Measurements from ENCODE around the gene PBRM1. TPM values are rescaled to one million over a fixed set of nuclear protein-coding genes. Genes with fewer than 3 reads are reported as not detected.

PBRM1 gene
- total RNA-seq, 1 experiment from 2014 or later = 40.0 TPM

- intact Hi-C loops (cut with micrococcal nuclease) = no loop called here
- Histone ChIP-seq H2AFZ (ENCODE audit: low read depth, low read length, poor library complexity, severe bottlenecking) (no peak overlapping the region), H3K27ac (ENCODE audit: low read depth, low read length) (no peak overlapping the region), H3K4me3 (replicated peaks in 1 of 2; ENCODE audit: low read depth in 1 of 2, low read length in 2 of 2) (no peak overlapping the region), H3K9me2 (ENCODE audit: insufficient read depth) (no peaks in the 10 kb centered on the region), H4K20me1 (ENCODE audit: insufficient read depth) (no peaks in the 10 kb centered on the region), H3K4me1 (ENCODE audit: control insufficient read depth in 1 of 2, insufficient read depth in 2 of 2, low read length in 2 of 2) (no peaks in the 10 kb centered on the region), H3K9me3 (ENCODE audit: control insufficient read depth in 1 of 2, insufficient read depth in 1 of 2, low read depth in 1 of 2, low read length in 2 of 2) (no peaks in the 10 kb centered on the region), H3K9ac (ENCODE audit: low read length) (no peak overlapping the region), H3K79me2 (ENCODE audit: insufficient read depth, low read length) (no peaks in the 10 kb centered on the region), H3K27me3 (ENCODE audit: insufficient read depth, low read length) (no peaks in the 10 kb centered on the region), H3K36me3 (ENCODE audit: control insufficient read depth in 1 of 2, insufficient read depth in 2 of 2, low read length in 2 of 2) (peaks cover 0 to 3% of the 10 kb centered on the region in 2 experiments; a peak in 1 of 4 replicates), H3K4me2 (ENCODE audit: low read length) (no peak overlapping the region)
- RAD21 ChIA-PET (ENCODE audit: low non-redundant PET in 1 of 2, low total read pairs in 2 of 2, uncharacterized antibody in 2 of 2, unreplicated experiment in 2 of 2) = no interaction called here
- POLR2A ChIA-PET = no interaction called here
- CTCF ChIA-PET = no interaction called here
- no TSS peak for BruUV-seq (replicated peaks)
- ATAC-seq (no peak), DNase-seq (ENCODE audit: low read depth, low spot score) (no peak)
- TF ChIP-seq POLR2A (IDR thresholded peaks at IDR 0.05; ENCODE audit: borderline replicate concordance, extremely low read depth, insufficient read depth, insufficient read length) (no peak), MAX (IDR thresholded peaks at IDR 0.05) (no peak), TCF7L2 (IDR thresholded peaks at IDR 0.05; ENCODE audit: borderline replicate concordance, extremely low read depth, insufficient read depth, insufficient read length) (no peak), ELF1 (IDR thresholded peaks at IDR 0.05; ENCODE audit: borderline replicate concordance, low read depth) (no peak), POLR2AphosphoS5 (IDR thresholded peaks at IDR 0.05; ENCODE audit: low read depth, low read length) (no peak), SIN3A (IDR thresholded peaks at IDR 0.05; ENCODE audit: low read depth) (no peak), ATF3 (IDR thresholded peaks at IDR 0.05) (no peak), ZFX (IDR thresholded peaks at IDR 0.05) (no peak), FOSL1 (IDR thresholded peaks at IDR 0.05; ENCODE audit: low read depth) (no peak), SRF (IDR thresholded peaks at IDR 0.05; ENCODE audit: low read depth) (no peak), EZH2phosphoT487 (IDR thresholded peaks at IDR 0.05; ENCODE audit: borderline replicate concordance) (no peak), EGR1 (IDR thresholded peaks at IDR 0.05; ENCODE audit: low read depth) (no peak), SP1 (IDR thresholded peaks at IDR 0.05; ENCODE audit: low read depth) (no peak), JUND (IDR thresholded peaks at IDR 0.05) (no peak)
Observed at GRCh38 chr3:52723935-52724334, 38.2 kb upstream of the PBRM1 start.

- H3K36me3 ChIP-seq (ENCODE audit: control insufficient read depth in 1 of 2, insufficient read depth in 2 of 2, low read length in 2 of 2) = peaks cover 0 to 3% of the 10 kb centered on the region in 2 experiments; a peak in 1 of 4 replicates
- no peaks in the 10 kb centered on the region for H4K20me1 ChIP-seq (ENCODE audit: insufficient read depth)
- ChIA-PET POLR2A (no interaction called here), RAD21 (ENCODE audit: low non-redundant PET in 1 of 2, low total read pairs in 2 of 2, uncharacterized antibody in 2 of 2, unreplicated experiment in 2 of 2) (no interaction called here), CTCF (no interaction called here)
- H3K9ac ChIP-seq (ENCODE audit: low read length) = no peak overlapping the region
- no peak overlapping the region for H3K4me2 ChIP-seq (ENCODE audit: low read length)
- intact Hi-C loops (cut with micrococcal nuclease) = no loop called here
- DNase-seq (ENCODE audit: low read depth, low spot score) (no peak), ATAC-seq (no peak)
- H2AFZ ChIP-seq (ENCODE audit: low read depth, low read length, poor library complexity, severe bottlenecking) = no peak overlapping the region
- no peak overlapping the region for H3K27ac ChIP-seq (ENCODE audit: low read depth, low read length)
- H3K9me2 ChIP-seq (ENCODE audit: insufficient read depth) = no peaks in the 10 kb centered on the region
- H3K79me2 ChIP-seq (ENCODE audit: insufficient read depth, low read length) = no peaks in the 10 kb centered on the region
- BruUV-seq (replicated peaks) = no TSS peak
- H3K27me3 ChIP-seq (ENCODE audit: insufficient read depth, low read length) = no peaks in the 10 kb centered on the region
- no peaks in the 10 kb centered on the region for H3K4me1 ChIP-seq (ENCODE audit: control insufficient read depth in 1 of 2, insufficient read depth in 2 of 2, low read length in 2 of 2)
- no peak overlapping the region for H3K4me3 ChIP-seq (replicated peaks in 1 of 2; ENCODE audit: low read depth in 1 of 2, low read length in 2 of 2)
- H3K9me3 ChIP-seq (ENCODE audit: control insufficient read depth in 1 of 2, insufficient read depth in 1 of 2, low read depth in 1 of 2, low read length in 2 of 2) = no peaks in the 10 kb centered on the region
- TF ChIP-seq YY1 (IDR thresholded peaks at IDR 0.05; ENCODE audit: extremely low read depth, insufficient replicate concordance, low read depth, low read length) (no peak), RAD21 (IDR thresholded peaks at IDR 0.05; ENCODE audit: low read depth) (no peak), CBX3 (IDR thresholded peaks at IDR 0.05; ENCODE audit: low read depth) (no peak), REST (IDR thresholded peaks at IDR 0.05; ENCODE audit: low read depth) (no peak), TCF7L2 (IDR thresholded peaks at IDR 0.05; ENCODE audit: borderline replicate concordance, extremely low read depth, insufficient read depth, insufficient read length) (no peak), SRF (IDR thresholded peaks at IDR 0.05; ENCODE audit: low read depth) (no peak), JUND (IDR thresholded peaks at IDR 0.05) (no peak), ATF3 (IDR thresholded peaks at IDR 0.05) (no peak), POLR2AphosphoS5 (IDR thresholded peaks at IDR 0.05; ENCODE audit: low read depth, low read length) (no peak)
Observed at GRCh38 chr3:52722491-52722890, 36.8 kb upstream of the PBRM1 start.

Measured in HCT116 (cell line).